HepG2 (cell line): ENCODE data around the gene AUP1. TPM values are rescaled to one million over a fixed set of nuclear protein-coding genes. Genes with fewer than 3 reads are reported as not detected.

Experiments
- ARHGAP35 ChIP-seq: sonication (generic); formaldehyde crosslinking; IDR thresholded peaks from 2 replicates; pipeline ENCODE4 v1.9.0; 2022; ENCODE audit warnings: mild to moderate bottlenecking, inconsistent platforms, moderate library complexity, missing genetic modification reagents, borderline replicate concordance
- BORCS8-MEF2B ChIP-seq: sonication (generic); formaldehyde crosslinking; IDR thresholded peaks from 2 replicates; pipeline ENCODE4 v1.8.0; 2022; ENCODE audit warnings: mild to moderate bottlenecking, missing genetic modification reagents
- KDM2A ChIP-seq: sonication (generic); formaldehyde crosslinking; IDR thresholded peaks from 2 replicates; pipeline ENCODE4 v1.4.0; 2020; ENCODE audit warnings: low read depth, missing genetic modification reagents, borderline replicate concordance
- MYC ChIP-seq: sonication (generic); formaldehyde crosslinking; IDR thresholded peaks from 2 replicates; pipeline ENCODE4 v1.9.0; 2021; ENCODE audit warnings: missing genetic modification reagents, borderline replicate concordance
- PRPF4 ChIP-seq: fragments of 200-400 bp; formaldehyde crosslinking; IDR thresholded peaks from 2 replicates; pipeline ENCODE4 v1.6.1; 2016; ENCODE audit warnings: low read length, low read depth; ENCODE audit not compliant: poor library complexity, severe bottlenecking
- PTBP1 ChIP-seq: fragments of 200-400 bp; formaldehyde crosslinking; IDR thresholded peaks from 2 replicates; pipeline ENCODE4 v1.6.1; 2018; ENCODE audit warnings: low read length, low read depth; ENCODE audit not compliant: poor library complexity, severe bottlenecking
- SAP130 ChIP-seq: IDR thresholded peaks from 2 replicates; pipeline ENCODE4 v1.6.1; 2016; ENCODE audit warnings: low read depth
- SIN3A ChIP-seq: IDR thresholded peaks from 2 replicates; pipeline ENCODE4 v1.6.1; 2011; ENCODE audit warnings: low read depth, mild to moderate bottlenecking, control low read depth, low read length, borderline replicate concordance
- SOX6 ChIP-seq, 2 experiments: fragments of 450-650 bp in 1 of 2; sonication (generic) in 1 of 2; formaldehyde crosslinking in 1 of 2; IDR thresholded peaks; 2 replicates each; pipeline versions ENCODE4 v1.4.0 to v1.6.1; 2017 to 2020; ENCODE audit warnings: antibody characterized with exemption in 1 of 2, mild to moderate bottlenecking in 1 of 2, missing genetic modification reagents in 1 of 2
- ZBTB21 ChIP-seq: sonication (generic); formaldehyde crosslinking; IDR thresholded peaks from 2 replicates; pipeline ENCODE4 v1.4.0; 2020; ENCODE audit warnings: missing genetic modification reagents
- ZNF274 ChIP-seq: sonication (generic); formaldehyde crosslinking; IDR thresholded peaks from 2 replicates; pipeline ENCODE4 v1.5.1; 2020; ENCODE audit warnings: mild to moderate bottlenecking, missing genetic modification reagents
- ZNF607 ChIP-seq: sonication (generic); formaldehyde crosslinking; IDR thresholded peaks from 2 replicates; pipeline ENCODE4 v1.5.1; 2020; ENCODE audit warnings: missing genetic modification reagents, mild to moderate bottlenecking, borderline replicate concordance
- polyA plus RNA-seq, 8 experiments: library from polyadenylated mRNA; depleted of rRNA in 3 of 8; stranded (reverse) in 7 of 8; unstranded in 1 of 8; fragments of >200 nt; fragmentation: Illumina TruSeq in 4 of 8; extraction: Trizol in 4 of 8; gene quantifications; 2 replicates each; pipeline versions ENCODE4 v1.2.1 to v1.2.3, GENCODE V29; 2011 to 2016; ENCODE audit warnings: low read depth in 4 of 8, missing spikeins in 1 of 8, mixed read lengths in 1 of 8; ENCODE audit not compliant: insufficient read depth in 1 of 8
- total RNA-seq, 5 experiments: library from RNA; depleted of rRNA; stranded (reverse); fragments of >200 nt; fragmentation: Illumina TruSeq; extraction: Trizol; gene quantifications; 2 replicates each; pipeline ENCODE4 v1.2.3, GENCODE V29; 2016; ENCODE audit warnings: low read depth in 1 of 5
- TF ChIP-seq, protein P1 (sequence below): sonication (generic); formaldehyde crosslinking; IDR thresholded peaks from 2 replicates; pipeline ENCODE4 v1.4.0; 2020; ENCODE audit warnings: missing genetic modification reagents
- TF ChIP-seq, protein P2 (sequence below): sonication (generic); formaldehyde crosslinking; IDR thresholded peaks from 2 replicates; pipeline ENCODE4 v1.4.0; 2020; ENCODE audit warnings: missing genetic modification reagents
- TF ChIP-seq, protein P3 (sequence below): sonication (generic); formaldehyde crosslinking; IDR thresholded peaks from 2 replicates; pipeline ENCODE4 v1.5.1; 2020; ENCODE audit warnings: mild to moderate bottlenecking, moderate library complexity, missing genetic modification reagents

The AUP1 gene
- total and polyA plus RNA-seq, 2 of the 13 experiments (the other 11 are each of a cell fraction or from before 2014, with no cell fraction given) = 174 to 267 TPM

DNA sequence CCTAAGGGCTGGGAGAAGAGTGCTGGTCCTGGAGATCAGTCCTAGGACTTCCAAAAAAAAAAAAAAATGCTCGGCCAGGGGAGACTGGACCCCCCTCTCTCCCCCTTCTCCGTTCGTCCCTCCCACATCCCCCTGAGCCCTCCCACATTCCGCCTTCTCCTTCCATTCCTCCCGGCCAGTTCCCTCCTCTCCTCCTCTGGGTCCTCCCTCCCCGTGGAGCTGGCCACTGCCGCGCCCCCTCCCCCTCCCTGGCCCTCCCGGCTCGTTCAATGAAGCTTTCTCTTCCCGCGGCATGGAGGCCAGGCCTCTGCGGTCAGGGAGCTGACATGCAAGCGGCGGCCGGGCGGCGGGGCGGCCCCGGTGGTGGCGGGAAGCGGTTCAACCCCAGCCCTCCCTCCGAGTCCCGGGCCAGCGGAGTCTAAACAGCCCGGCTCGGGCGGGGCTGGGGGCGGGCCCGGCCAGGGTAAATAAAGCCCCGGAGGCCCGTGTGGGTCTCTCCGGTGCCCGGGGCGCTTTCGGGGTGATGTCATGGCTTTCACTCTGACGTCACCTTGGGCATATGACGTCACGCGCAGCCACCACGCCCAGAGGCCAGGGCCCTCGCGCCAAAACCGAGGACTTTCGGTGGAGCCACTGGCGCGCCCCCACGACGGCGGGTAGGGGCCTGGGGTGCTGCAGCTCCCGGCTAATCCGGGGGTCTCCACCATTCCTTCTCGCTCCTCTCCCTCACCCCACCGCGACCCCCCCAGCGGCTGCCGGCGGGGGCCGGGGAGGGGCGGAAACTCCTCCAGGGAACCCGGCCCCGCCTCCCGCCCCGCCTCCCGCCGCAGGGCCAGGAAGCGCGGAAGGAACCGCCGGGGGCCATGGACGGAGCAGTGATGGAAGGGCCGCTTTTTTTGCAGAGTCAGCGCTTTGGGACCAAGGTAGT is 24.6 kb upstream of the AUP1 start, which contains the start of the genes DOK1 and LOXL3 (continued):
- no peak for TF ChIP-seq SOX6 (IDR thresholded peaks at IDR 0.05)
- TF ChIP-seq SOX6 (CRISPR knock-in tag; IDR thresholded peaks at IDR 0.05) = peak; percentile 20; the same call in 1 of the 2 replicates
- peak; percentile 65; the same call in 1 of the 2 replicates for TF ChIP-seq BORCS8-MEF2B (CRISPR knock-in tag)
- TF ChIP-seq MYC (CRISPR knock-in tag) = no peak
- TF ChIP-seq SIN3A = peak; percentile 34; the same call in 1 of the 2 replicates
- peak; percentile 50 for TF ChIP-seq SAP130
- TF ChIP-seq, protein P1, sequence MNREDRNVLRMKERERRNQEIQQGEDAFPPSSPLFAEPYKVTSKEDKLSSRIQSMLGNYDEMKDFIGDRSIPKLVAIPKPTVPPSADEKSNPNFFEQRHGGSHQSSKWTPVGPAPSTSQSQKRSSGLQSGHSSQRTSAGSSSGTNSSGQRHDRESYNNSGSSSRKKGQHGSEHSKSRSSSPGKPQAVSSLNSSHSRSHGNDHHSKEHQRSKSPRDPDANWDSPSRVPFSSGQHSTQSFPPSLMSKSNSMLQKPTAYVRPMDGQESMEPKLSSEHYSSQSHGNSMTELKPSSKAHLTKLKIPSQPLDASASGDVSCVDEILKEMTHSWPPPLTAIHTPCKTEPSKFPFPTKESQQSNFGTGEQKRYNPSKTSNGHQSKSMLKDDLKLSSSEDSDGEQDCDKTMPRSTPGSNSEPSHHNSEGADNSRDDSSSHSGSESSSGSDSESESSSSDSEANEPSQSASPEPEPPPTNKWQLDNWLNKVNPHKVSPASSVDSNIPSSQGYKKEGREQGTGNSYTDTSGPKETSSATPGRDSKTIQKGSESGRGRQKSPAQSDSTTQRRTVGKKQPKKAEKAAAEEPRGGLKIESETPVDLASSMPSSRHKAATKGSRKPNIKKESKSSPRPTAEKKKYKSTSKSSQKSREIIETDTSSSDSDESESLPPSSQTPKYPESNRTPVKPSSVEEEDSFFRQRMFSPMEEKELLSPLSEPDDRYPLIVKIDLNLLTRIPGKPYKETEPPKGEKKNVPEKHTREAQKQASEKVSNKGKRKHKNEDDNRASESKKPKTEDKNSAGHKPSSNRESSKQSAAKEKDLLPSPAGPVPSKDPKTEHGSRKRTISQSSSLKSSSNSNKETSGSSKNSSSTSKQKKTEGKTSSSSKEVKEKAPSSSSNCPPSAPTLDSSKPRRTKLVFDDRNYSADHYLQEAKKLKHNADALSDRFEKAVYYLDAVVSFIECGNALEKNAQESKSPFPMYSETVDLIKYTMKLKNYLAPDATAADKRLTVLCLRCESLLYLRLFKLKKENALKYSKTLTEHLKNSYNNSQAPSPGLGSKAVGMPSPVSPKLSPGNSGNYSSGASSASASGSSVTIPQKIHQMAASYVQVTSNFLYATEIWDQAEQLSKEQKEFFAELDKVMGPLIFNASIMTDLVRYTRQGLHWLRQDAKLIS (CRISPR knock-in tag) = no peak
- TF ChIP-seq, protein P2, sequence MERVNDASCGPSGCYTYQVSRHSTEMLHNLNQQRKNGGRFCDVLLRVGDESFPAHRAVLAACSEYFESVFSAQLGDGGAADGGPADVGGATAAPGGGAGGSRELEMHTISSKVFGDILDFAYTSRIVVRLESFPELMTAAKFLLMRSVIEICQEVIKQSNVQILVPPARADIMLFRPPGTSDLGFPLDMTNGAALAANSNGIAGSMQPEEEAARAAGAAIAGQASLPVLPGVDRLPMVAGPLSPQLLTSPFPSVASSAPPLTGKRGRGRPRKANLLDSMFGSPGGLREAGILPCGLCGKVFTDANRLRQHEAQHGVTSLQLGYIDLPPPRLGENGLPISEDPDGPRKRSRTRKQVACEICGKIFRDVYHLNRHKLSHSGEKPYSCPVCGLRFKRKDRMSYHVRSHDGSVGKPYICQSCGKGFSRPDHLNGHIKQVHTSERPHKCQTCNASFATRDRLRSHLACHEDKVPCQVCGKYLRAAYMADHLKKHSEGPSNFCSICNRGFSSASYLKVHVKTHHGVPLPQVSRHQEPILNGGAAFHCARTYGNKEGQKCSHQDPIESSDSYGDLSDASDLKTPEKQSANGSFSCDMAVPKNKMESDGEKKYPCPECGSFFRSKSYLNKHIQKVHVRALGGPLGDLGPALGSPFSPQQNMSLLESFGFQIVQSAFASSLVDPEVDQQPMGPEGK = peak; percentile 66
- TF ChIP-seq PRPF4 = peak; percentile 41
- TF ChIP-seq ZBTB21 (CRISPR knock-in tag) = peak; percentile 99
- TF ChIP-seq, protein P3, sequence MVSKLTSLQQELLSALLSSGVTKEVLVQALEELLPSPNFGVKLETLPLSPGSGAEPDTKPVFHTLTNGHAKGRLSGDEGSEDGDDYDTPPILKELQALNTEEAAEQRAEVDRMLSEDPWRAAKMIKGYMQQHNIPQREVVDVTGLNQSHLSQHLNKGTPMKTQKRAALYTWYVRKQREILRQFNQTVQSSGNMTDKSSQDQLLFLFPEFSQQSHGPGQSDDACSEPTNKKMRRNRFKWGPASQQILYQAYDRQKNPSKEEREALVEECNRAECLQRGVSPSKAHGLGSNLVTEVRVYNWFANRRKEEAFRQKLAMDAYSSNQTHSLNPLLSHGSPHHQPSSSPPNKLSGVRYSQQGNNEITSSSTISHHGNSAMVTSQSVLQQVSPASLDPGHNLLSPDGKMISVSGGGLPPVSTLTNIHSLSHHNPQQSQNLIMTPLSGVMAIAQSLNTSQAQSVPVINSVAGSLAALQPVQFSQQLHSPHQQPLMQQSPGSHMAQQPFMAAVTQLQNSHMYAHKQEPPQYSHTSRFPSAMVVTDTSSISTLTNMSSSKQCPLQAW = peak; percentile 49; the same call in 1 of the 2 replicates
- TF ChIP-seq ZNF274 (CRISPR knock-in tag) = peak; percentile 66
- 0 out of 2 replicates have a peak, but pooled peaks have one; percentile 35 for TF ChIP-seq ZNF607 (CRISPR knock-in tag)
- TF ChIP-seq PTBP1 = peak; percentile 48
- TF ChIP-seq ARHGAP35 = no peak
- TF ChIP-seq KDM2A (CRISPR knock-in tag) = 0 out of 2 replicates have a peak, but pooled peaks have one; percentile 34
